H9 (cell line): Measurements from ENCODE around the gene SIRT7. TPM values are rescaled to one million over a fixed set of nuclear protein-coding genes. Genes with fewer than 3 reads are reported as not detected.

ENCODE experiments used
- DNase-seq: peaks from one replicate; pipeline ENCODE4 v3.0.0-alpha.2; 2017
- H2AFZ ChIP-seq: one replicate; pipeline ENCODE4 v1.6.1; 2013; ENCODE audit warnings: mild to moderate bottlenecking, low read length, control low read depth, moderate library complexity
- H2AK5ac ChIP-seq: 2 replicates; pipeline ENCODE4 v1.6.1; 2013; ENCODE audit warnings: low read length, control low read depth, mixed read lengths; ENCODE audit not compliant: insufficient read length
- H2BK120ac ChIP-seq: one replicate; pipeline ENCODE4 v1.6.1; 2013; ENCODE audit warnings: low read depth, mild to moderate bottlenecking, low read length, control low read depth, inconsistent platforms; ENCODE audit not compliant: poor library complexity, severe bottlenecking
- H2BK12ac ChIP-seq: 2 replicates; pipeline ENCODE4 v1.6.1; 2013; ENCODE audit warnings: low read length, control low read depth, mixed read lengths, low read depth; ENCODE audit not compliant: insufficient read length
- H2BK15ac ChIP-seq: 2 replicates; pipeline ENCODE4 v1.6.1; 2013; ENCODE audit warnings: low read depth, low read length, control low read depth
- H2BK20ac ChIP-seq: one replicate; pipeline ENCODE4 v1.6.1; 2013; ENCODE audit warnings: low read depth, mild to moderate bottlenecking, low read length, control low read depth, inconsistent platforms; ENCODE audit not compliant: poor library complexity, severe bottlenecking
- H2BK5ac ChIP-seq: 2 replicates; pipeline ENCODE4 v1.6.1; 2013; ENCODE audit warnings: low read length, control low read depth, mixed read lengths; ENCODE audit not compliant: insufficient read length
- H3K14ac ChIP-seq: 2 replicates; pipeline ENCODE4 v1.6.1; 2013; ENCODE audit warnings: low read length, control low read depth; ENCODE audit not compliant: insufficient read depth
- H3K18ac ChIP-seq: 2 replicates; pipeline ENCODE4 v1.6.1; 2013; ENCODE audit warnings: low read depth, mild to moderate bottlenecking, mixed read lengths, low read length, control low read depth; ENCODE audit not compliant: insufficient read length
- H3K23ac ChIP-seq: 2 replicates; pipeline ENCODE4 v1.6.1; 2013; ENCODE audit warnings: low read length, control low read depth, mixed read lengths, low read depth; ENCODE audit not compliant: insufficient read length
- H3K23me2 ChIP-seq: 2 replicates; pipeline ENCODE4 v1.6.1; 2013; ENCODE audit warnings: low read depth, mild to moderate bottlenecking, mixed read lengths, low read length, control low read depth; ENCODE audit not compliant: insufficient read length, poor library complexity, severe bottlenecking
- H3K27ac ChIP-seq: 2 replicates; pipeline ENCODE4 v1.5.1; 2013; ENCODE audit warnings: low read length, control low read depth, mixed read lengths, low read depth; ENCODE audit not compliant: insufficient read length
- H3K27me3 ChIP-seq: 2 replicates; pipeline ENCODE4 v1.6.1; 2013; ENCODE audit warnings: low read length, control low read depth, inconsistent platforms; ENCODE audit not compliant: insufficient read depth
- H3K4ac ChIP-seq: 2 replicates; pipeline ENCODE4 v1.6.1; 2013; ENCODE audit warnings: low read depth, mild to moderate bottlenecking, control low read depth, inconsistent platforms, low read length, moderate library complexity
- H3K4me1 ChIP-seq: 2 replicates; pipeline ENCODE4 v1.6.1; 2013; ENCODE audit warnings: low read length, control low read depth, inconsistent platforms; ENCODE audit not compliant: insufficient read depth
- H3K4me2 ChIP-seq: 2 replicates; pipeline ENCODE4 v1.6.1; 2013; ENCODE audit warnings: low read length, control low read depth, mixed read lengths; ENCODE audit not compliant: insufficient read length, insufficient read depth
- H3K56ac ChIP-seq: 2 replicates; pipeline ENCODE4 v1.6.1; 2013; ENCODE audit warnings: low read depth, mild to moderate bottlenecking, mixed read lengths, low read length, control low read depth; ENCODE audit not compliant: insufficient read length
- H3K79me1 ChIP-seq: 2 replicates; pipeline ENCODE4 v1.6.1; 2013; ENCODE audit warnings: low read depth, mild to moderate bottlenecking, moderate library complexity, low read length, control low read depth, inconsistent platforms; ENCODE audit not compliant: insufficient read depth, poor library complexity, severe bottlenecking
- H3K79me2 ChIP-seq: 2 replicates; pipeline ENCODE4 v1.6.1; 2013; ENCODE audit warnings: low read length, control low read depth, inconsistent platforms; ENCODE audit not compliant: insufficient read depth
- H3K9ac ChIP-seq: 2 replicates; pipeline ENCODE4 v1.6.1; 2013; ENCODE audit warnings: low read length, control low read depth, mixed read lengths; ENCODE audit not compliant: insufficient read length; ENCODE audit errors: extremely low read depth
- H3K9me3 ChIP-seq: one replicate; pipeline ENCODE4 v1.6.1; 2013; ENCODE audit warnings: low read depth, low read length, inconsistent platforms; ENCODE audit not compliant: control insufficient read depth
- H3T11ph ChIP-seq: one replicate; pipeline ENCODE4 v1.6.1; 2013; ENCODE audit warnings: mild to moderate bottlenecking, low read length, control low read depth, inconsistent platforms
- H4K20me1 ChIP-seq: one replicate; pipeline ENCODE4 v1.6.1; 2013; ENCODE audit not compliant: control insufficient read depth, insufficient read length, insufficient read depth
- H4K5ac ChIP-seq: 2 replicates; pipeline ENCODE4 v1.6.1; 2013; ENCODE audit warnings: low read depth, mild to moderate bottlenecking, mixed read lengths, low read length, control low read depth; ENCODE audit not compliant: insufficient read length
- H4K8ac ChIP-seq: replicated peaks from 2 replicates; pipeline ENCODE4 v1.6.1; 2013; ENCODE audit warnings: low read length, control low read depth, mixed read lengths, low read depth; ENCODE audit not compliant: insufficient read length
- H4K91ac ChIP-seq: 2 replicates; pipeline ENCODE4 v1.6.1; 2013; ENCODE audit warnings: low read depth, mild to moderate bottlenecking, moderate library complexity, mixed read lengths, low read length, control low read depth; ENCODE audit not compliant: insufficient read length
- H3K27ac Mint-ChIP-seq, 3 experiments: 2 replicates in 2 of 3; 3 replicates in 1 of 3; pipeline ENCODE4 v1.8.0; 2020 to 2021; ENCODE audit warnings: mixed read lengths in 3 of 3, mild to moderate bottlenecking in 1 of 3, moderate library complexity in 1 of 3
- H3K27me3 Mint-ChIP-seq: 2 replicates; pipeline ENCODE4 v1.8.0; 2021; ENCODE audit warnings: low read depth, mild to moderate bottlenecking, moderate library complexity, mixed read lengths
- H3K36me3 Mint-ChIP-seq, 3 experiments: 2 replicates in 2 of 3; 3 replicates in 1 of 3; pipeline ENCODE4 v1.8.0; 2020 to 2021; ENCODE audit warnings: low read depth in 3 of 3, mixed read lengths in 3 of 3; ENCODE audit not compliant: insufficient read depth in 1 of 3
- H3K4me1 Mint-ChIP-seq, 2 experiments: 2 replicates each; pipeline ENCODE4 v1.8.0; 2020; ENCODE audit warnings: mixed read lengths in 2 of 2
- H3K4me3 Mint-ChIP-seq, 2 experiments: 2 replicates in 1 of 2; 3 replicates in 1 of 2; pipeline ENCODE4 v1.8.0; 2020 to 2021; ENCODE audit warnings: mild to moderate bottlenecking in 2 of 2, mixed read lengths in 2 of 2, moderate library complexity in 1 of 2
- H3K9me3 Mint-ChIP-seq, 2 experiments: 2 replicates in 1 of 2; 3 replicates in 1 of 2; pipeline ENCODE4 v1.8.0; 2020; ENCODE audit warnings: mild to moderate bottlenecking in 2 of 2, mixed read lengths in 2 of 2, moderate library complexity in 1 of 2
- WGBS: extraction: QIAGEN DNeasy Blood & Tissue Kit; methylation state at CpG from one replicate; pipeline ENCODE4 v1.1.7; 2013; ENCODE audit warnings: missing lambda C conversion rate, low lambda C conversion rate, mixed read lengths; ENCODE audit not compliant: insufficient read length; ENCODE audit errors: extremely low coverage; 5-methylcytosine and 5-hydroxymethylcytosine counted together
- total RNA-seq: library from RNA; stranded (reverse); gene quantifications from 2 replicates; pipeline ENCODE4 v1.2.1, GENCODE V29; 2021
- TF ChIP-seq, protein P1 (sequence below): fragments of 200-600 bp; sonication (generic); conservative IDR thresholded peaks from 3 replicates; pipeline ENCODE4 v1.8.0; 2021; ENCODE audit warnings: antibody characterized with exemption, mild to moderate bottlenecking

The SIRT7 gene
- total RNA-seq, 1 experiment from 2014 or later = 29.7 TPM

DNA sequence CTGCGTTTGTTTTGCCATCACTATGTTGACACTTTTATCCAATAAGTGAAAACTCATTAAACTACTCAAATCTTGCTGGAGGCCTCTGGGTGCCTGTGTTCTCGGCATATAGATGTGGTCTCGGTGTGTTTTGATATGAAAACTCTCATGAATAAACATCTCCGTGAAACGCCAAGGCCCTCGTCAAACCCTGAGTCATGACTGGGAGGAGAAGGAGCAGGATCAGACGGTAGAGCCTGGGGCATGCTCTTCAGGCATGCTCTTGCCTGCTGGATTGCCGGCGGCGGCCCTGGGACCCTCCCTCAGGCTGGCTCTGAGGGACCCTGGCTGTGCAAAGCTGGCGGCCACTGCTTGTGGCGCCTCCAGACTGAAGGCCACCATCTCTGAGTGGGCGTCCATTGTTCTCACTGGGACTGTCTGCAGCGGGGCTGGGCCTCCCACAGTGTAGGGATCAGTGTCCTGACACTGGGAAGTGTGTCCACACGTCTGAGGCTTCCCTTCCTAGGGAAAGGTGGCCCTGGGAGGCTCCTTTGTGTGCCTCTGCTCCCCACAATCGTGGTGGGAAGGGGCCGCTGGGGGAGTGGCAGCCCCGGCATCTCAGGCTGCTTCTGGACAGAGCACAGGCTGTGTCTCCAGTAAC is 17.7 kb downstream of the SIRT7 start:
- H3K4me1 ChIP-seq = no peaks in the 10 kb centered on the region
- Mint-ChIP-seq H3K27ac (0 out of 7 replicates have a peak overlapping the region, but pooled peaks of 1 of the 3 experiments have one; percentile 51), H3K36me3 (peaks cover 9 to 40% (median 29%) of the 10 kb centered on the region in 3 experiments; a peak in 6 of 7 replicates), H3K9me3 (no peaks in the 10 kb centered on the region), H3K4me1 (peaks cover 0 to 3% of the 10 kb centered on the region in 2 experiments; a peak in 2 of 4 replicates), H3K4me3 (no peak overlapping the region), H3K27me3 (peaks cover 11% of the 10 kb centered on the region)
- peak; percentile 38 for DNase-seq
- H3K9me3 ChIP-seq = no peaks in the 10 kb centered on the region
- no peaks in the 10 kb centered on the region for H3K79me2 ChIP-seq
- H2BK5ac ChIP-seq = no peak overlapping the region
- no peak overlapping the region for H3T11ph ChIP-seq
- no peak overlapping the region for H3K27ac ChIP-seq
- H2AFZ ChIP-seq = no peak overlapping the region
- no peaks in the 10 kb centered on the region for H3K79me1 ChIP-seq
- no peak overlapping the region for H3K18ac ChIP-seq
- no peak overlapping the region for H4K5ac ChIP-seq
- H3K9ac ChIP-seq = no peak overlapping the region
- no peak overlapping the region for H2BK20ac ChIP-seq
- no peak overlapping the region; the same call in 1 of the 2 replicates for H2BK15ac ChIP-seq
- no peak overlapping the region for H3K4me2 ChIP-seq
- H3K23me2 ChIP-seq = peaks cover 11% of the 10 kb centered on the region
- no peak overlapping the region for H4K91ac ChIP-seq
- no peak overlapping the region for H3K4ac ChIP-seq
- H3K14ac ChIP-seq = no peak overlapping the region
- no peak overlapping the region for H2BK12ac ChIP-seq
- no peak overlapping the region for H3K56ac ChIP-seq
- TF ChIP-seq, protein P1, sequence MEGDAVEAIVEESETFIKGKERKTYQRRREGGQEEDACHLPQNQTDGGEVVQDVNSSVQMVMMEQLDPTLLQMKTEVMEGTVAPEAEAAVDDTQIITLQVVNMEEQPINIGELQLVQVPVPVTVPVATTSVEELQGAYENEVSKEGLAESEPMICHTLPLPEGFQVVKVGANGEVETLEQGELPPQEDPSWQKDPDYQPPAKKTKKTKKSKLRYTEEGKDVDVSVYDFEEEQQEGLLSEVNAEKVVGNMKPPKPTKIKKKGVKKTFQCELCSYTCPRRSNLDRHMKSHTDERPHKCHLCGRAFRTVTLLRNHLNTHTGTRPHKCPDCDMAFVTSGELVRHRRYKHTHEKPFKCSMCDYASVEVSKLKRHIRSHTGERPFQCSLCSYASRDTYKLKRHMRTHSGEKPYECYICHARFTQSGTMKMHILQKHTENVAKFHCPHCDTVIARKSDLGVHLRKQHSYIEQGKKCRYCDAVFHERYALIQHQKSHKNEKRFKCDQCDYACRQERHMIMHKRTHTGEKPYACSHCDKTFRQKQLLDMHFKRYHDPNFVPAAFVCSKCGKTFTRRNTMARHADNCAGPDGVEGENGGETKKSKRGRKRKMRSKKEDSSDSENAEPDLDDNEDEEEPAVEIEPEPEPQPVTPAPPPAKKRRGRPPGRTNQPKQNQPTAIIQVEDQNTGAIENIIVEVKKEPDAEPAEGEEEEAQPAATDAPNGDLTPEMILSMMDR = no peak
- H3K23ac ChIP-seq = no peak overlapping the region
- WGBS = no CpG with 5 or more reads among the region's 18 CpGs
- no peak overlapping the region for H2BK120ac ChIP-seq
- H4K20me1 ChIP-seq = no peaks in the 10 kb centered on the region
- H4K8ac ChIP-seq = no peak overlapping the region
- H3K27me3 ChIP-seq = no peaks in the 10 kb centered on the region; the same call in 1 of the 2 replicates
- H2AK5ac ChIP-seq = no peak overlapping the region
